HG02970 (cell line): Measurements from ENCODE around the gene PEX11A.

Experiments used
- ATAC-seq: cut with Tn5 transposase; IDR thresholded peaks from one replicate; pipeline ENCODE4 v1.9.1; 2021; ENCODE audit warnings: mild to moderate bottlenecking, moderate library complexity, moderate number of reproducible peaks; ENCODE audit not compliant: unreplicated experiment, low FRiP score

Gene PEX11A

DNA sequence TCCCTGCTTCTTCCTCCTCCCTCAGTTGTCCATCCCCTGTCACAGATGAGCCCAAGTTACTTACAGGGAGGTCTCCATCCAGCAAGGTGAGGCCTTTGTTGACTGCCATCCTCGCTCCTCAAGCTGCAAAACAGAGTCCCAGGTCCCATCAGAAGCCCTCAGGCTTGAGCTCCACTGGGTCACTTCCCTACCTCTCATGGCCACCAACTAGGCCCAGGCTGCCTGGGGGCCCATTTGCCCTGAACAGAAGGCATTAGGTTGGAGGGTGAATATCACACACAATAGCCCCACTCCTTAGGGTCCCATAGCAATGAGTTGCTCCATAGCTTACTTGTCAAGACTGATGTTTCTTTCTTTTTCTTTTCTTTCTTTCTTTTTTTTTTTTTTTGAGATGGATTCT is 13.2 kb downstream of the PEX11A start:
- no peak for ATAC-seq

DNA sequence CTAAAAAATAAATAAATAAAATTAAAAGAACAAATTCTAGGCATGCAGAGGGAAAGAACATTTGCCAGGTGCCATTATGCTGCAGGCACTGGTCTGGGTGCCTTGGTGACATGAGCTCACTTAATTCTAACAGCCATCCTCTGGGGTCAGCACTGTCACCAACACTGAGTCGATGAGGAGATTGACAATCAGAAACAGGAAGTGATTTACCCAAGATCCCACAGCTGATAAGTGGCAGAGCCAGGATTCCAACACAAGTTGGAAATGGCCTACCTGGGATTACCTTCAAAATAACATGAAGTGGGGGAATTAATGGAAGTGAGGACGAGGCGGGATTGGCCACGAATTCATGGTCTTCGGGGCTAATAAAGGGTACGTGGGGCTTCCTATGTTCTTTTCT is 14.9 kb downstream of the PEX11A start:
- no peak for ATAC-seq

DNA sequence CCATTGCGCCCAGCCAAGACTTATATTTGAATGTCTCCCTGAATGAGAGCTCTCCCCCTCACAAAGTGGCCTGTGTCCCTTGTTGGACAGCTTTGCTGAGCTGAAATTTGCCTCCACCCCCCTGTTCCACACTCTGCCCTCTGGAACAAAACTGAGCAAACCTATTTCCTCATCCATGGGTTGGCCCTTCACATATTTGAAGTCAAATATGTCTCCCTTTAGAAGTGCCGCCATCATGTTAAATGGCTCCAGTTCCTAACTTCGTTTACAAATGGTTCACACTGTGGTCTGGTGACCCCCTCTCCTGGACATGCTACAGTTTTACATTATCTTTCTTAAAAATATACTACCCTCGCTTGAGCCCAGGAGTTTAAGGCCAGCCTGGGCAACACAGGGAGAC is 16.0 kb downstream of the PEX11A start:
- ATAC-seq = no peak

DNA sequence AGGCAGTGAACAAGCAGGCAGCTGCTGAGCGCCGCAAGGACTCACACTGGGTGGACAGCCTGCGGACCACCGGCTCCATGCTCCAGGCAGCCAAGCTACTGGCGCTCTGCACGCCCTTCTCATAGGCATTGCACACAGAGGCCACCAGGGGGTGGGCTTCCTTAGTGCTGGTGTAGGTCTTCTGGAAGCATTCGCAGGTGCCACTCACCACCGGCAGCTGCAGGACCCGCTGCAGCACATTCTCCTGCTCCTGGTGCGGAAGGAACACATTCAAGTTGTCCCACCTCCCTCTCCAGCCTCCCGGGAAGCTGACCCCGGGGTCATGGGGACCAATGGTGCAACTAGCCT is 17.4 kb downstream of the PEX11A start:
- no peak for ATAC-seq

DNA sequence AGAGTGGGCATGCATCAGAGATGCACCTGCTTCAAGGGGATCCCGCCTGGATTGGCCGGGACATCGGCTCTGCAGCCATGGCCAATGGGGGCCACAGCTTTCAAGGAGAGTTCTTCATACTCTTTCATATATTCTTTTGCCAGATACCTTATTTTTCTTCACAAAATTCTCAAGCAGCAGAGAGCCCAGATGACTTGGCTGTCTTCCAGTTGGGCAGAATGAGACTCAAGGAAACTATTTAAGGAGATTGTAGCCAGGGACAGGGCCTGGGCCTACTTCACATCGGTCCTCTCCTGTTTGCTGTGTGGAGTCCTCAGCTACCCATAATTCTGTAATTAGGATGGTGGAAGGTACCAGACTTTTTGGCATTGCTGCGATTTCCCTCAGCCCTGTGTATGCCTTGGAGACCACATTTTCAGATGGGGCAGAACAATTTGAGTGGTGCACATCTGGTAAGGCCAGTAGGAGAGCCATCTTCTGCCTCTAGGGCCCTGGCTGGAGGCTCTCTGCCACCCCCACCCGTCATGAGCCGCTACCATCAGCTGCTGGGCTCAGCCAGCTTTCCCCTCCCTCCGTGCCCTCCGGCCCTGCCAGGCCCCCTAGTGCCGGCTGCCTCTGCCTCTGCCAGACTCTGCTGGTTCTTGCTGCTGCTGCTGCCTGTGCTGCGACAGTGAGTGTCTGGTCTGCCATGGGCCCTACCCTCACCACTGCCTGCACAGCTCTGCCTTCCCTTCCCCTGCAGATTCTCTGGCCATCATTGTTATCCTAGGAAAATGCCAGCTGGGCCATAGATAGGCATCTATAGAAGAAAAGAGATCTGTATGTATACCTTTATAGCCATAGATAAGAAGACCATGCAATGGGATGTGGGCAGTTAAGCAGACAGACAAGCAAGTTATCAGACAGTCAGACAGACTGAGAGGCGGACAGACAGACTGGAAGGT is 18.1 kb downstream of the PEX11A start:
- no peak for ATAC-seq

DNA sequence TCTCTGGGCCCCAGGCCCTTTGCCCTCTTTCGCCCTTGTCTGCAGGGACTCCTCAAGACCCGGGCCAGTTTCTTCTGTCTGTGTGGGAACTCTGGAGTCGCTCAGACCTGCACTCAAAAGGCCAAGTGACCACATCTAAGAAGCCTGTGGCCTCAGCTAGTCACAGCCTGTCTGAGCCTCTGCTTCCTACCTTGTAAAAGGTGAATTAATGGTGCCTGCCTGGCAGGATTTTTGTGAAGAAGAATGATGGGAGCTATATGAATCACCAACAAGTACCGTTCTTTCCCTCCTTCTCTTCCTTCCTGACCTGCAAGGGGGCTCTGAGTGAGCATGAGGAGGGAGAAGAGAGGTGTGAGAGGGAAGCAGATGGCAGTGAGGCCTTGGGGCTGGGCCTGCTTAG is 18.9 kb downstream of the PEX11A start:
- no peak for ATAC-seq

DNA sequence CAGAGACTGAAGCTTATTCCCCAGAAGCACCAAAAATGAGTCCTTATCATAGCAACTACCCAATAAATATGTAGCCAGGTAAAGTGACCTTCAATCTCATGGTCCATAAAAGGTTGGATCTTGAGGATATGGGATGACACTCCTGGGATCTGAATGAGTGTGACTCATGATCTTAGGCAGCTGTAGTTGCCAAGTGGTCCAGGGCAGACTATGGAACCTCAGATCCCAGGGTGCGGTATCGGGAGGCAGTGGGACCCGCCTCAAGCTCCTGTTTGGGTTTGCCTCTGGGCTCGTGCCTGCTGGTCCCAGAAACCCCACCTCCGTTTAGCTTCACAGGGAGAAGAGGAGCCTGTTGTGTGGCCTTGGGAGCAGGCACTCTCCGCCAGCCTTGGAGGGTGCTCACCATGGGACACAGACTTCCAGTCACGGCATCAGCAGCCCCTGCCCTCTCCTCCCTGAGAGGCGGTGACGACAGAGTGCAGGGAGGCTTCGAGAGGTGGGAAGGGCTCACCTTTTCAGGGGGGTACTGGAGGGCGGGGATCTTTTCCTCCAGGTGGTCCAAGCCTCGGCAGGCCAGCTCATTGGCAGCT is 19.5 kb downstream of the PEX11A start:
- ATAC-seq = no peak

DNA sequence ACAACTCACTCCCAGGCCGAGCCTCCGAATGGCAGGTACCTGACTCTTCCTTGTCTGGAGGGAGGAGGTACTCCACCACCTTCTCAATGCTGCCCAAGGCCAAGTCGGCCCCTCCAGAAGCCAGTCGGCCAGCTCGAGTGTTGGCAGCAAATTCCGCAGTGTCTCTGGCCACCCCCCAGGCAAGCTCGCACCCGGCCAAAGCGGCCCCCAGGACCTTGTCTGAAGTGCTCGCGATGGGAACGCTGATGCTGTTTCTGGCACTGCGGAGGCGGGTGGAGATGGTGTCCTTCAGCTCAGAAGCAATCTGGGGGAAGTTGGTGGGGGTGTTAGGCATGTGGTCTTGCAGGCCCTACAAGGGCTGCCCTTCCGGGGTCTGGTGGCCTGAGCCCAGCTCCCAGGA is 20.6 kb downstream of the PEX11A start:
- no peak for ATAC-seq

DNA sequence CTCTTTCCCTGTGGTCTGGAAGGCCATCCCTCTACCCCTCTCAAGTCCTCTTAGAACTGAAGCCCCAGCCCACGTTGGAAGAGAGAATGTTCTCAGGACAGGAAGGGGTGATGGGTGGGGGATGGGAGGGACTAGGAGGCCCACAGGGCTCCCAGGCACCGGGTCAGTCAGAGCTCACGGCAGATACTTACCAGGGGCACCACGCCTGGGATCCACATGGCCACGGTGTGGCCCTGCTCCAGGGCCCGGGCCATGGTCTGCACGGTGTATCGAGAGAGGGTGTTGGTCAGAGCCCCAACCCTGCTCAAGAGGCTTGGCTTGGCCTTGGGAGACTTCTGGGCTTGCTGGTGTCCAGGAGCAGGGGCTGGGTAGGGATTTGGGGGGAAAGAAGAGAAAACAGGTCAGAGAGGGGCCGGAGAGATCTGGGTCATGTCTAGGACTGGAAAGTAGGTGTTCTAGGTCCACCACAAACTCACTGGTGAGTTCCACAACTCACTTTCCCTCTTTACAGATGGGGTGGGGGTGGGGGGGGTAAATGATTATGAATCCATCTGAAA is 21.2 kb downstream of the PEX11A start:
- ATAC-seq = no peak

DNA sequence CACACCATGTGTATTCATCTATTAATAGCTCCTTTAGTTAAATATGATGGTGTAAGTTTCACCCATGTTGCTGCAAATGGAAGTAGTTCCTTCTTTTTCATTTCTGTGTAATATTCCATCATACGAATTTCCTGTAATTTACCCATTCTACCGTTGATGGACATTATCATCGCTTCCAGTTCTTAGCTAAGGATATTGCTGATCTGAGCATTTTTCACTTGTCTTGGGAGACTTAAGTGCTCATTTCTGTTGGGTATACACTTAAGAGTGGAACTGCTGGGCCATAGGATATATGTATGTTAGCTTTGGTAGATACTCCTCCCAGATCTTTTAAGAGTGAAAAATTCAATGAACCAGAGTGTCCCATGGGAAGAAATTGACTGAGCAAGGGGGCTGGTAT is 22.4 kb downstream of the PEX11A start:
- ATAC-seq = no peak

DNA sequence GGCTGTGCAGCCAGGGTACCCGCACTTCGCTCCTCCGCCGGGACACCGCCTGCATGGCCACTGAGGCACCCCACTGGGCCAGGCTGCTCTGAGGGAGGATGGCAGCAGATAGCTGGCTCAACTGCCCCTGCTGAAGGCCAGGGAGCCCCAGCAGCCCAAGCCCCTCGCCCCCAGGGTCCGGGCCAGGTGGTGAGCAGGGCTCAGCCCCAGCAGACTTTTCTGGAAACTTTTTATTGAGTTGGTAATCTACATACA is 22.9 kb downstream of the PEX11A start:
- no peak for ATAC-seq

DNA sequence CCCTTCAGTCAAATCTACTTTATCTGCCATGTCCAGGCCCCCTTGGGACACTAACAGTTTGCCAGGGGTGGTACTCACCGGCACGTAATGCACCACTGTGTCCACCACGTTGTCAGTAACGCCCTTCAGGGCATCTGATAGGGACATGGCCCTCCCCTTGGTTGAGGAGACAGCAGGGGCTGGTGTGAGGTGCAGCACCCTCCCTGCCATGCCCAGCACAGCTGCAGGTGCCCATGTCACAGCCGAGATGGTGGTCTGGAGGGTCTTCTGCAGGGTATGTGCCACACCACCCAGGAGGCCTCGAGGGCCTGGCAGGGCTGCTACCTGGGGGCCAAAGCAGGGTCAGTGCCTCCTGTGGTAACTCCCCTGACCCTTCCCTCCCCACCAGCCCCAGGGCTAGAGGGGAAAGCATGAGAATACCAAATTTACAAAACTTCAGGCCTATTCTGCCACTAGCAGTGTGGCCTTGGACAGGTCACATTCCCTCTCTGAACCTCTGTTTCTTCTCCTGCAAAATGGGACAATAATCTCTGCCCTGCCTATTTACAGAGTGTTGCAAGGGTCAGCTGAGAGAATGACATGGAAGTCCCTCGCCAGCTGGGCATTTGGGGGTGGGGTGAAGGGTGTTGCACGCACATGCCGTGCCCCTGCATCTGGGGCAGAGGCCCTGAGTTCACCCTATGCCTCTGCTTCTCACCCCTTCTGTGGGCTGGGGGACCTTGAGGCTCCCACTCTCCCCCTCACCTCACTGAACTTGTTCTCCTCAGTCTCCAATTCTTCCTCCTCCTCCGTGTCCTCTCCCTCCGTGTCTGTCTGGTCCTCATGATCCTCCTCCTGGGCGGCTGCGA is 23.5 kb downstream of the PEX11A start:
- ATAC-seq = no peak

DNA sequence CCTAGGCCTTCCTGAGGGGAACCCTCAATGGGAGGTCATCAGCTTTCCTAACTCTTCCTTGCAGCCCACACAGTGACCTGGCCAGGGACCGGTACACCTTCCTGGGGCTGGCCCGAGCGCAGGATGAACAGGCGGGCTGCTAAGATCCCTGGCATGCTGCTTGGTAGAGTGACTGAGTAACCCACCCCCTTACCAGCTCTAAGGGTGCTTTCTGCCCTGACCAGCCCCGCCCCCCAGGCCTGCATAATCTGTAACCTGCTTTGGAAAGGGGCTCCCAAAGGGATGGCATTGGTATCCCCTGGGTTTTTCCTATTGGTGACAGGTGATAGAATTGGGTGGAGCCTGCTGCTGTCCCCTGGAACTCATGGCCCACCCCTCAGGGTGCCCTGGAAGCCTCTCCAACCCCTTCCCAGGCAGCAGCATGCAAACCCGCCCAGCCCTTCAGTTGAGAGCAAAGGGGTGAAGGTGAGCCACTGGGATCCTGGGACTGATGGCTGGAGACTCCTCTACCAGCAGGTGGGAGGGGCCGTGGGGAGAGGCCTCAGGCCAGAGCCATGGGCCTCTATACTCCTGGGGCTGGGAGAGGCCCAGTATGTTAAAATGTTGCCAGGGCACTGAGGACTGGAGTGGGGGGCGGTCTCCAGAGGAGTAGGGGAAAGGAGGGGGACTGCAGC is 24.2 kb downstream of the PEX11A start:
- no peak for ATAC-seq

DNA sequence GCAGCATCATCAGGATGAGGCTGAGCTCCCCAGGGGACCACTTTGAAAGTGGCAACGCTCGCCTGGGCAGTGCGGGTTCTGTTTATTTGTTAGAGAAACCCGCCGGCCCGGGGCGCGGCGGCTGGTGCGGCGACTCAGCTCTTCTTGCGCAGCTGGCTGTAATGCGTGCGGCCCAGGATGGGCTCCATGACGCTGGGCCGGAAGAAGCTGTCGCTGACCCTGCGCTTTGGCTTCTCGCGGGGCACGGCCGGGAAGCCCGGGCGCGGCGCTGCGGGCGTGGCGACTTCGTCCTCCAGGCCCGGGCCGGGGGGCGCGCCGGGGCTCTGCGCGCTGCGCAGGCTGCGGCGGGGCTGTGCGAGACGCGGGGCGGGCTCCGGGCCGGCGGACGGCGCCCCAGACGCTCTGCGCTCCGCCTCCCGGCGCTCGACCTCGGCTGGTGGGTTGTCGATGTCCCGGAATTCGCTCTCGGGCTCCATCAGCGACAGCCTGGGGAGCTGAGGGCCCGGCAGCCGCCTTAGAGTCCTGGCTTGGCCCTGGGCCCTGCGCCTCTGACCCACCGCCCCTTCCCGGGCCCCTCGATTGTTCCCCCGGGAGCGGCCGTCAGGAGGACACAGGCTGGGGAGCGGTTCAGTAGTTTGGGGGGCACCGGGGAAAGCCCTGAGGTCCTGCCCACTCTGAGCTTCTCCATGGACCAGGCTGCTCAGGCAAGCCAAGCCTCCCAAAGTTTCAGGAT is 24.9 kb downstream of the PEX11A start:
- no peak for ATAC-seq

DNA sequence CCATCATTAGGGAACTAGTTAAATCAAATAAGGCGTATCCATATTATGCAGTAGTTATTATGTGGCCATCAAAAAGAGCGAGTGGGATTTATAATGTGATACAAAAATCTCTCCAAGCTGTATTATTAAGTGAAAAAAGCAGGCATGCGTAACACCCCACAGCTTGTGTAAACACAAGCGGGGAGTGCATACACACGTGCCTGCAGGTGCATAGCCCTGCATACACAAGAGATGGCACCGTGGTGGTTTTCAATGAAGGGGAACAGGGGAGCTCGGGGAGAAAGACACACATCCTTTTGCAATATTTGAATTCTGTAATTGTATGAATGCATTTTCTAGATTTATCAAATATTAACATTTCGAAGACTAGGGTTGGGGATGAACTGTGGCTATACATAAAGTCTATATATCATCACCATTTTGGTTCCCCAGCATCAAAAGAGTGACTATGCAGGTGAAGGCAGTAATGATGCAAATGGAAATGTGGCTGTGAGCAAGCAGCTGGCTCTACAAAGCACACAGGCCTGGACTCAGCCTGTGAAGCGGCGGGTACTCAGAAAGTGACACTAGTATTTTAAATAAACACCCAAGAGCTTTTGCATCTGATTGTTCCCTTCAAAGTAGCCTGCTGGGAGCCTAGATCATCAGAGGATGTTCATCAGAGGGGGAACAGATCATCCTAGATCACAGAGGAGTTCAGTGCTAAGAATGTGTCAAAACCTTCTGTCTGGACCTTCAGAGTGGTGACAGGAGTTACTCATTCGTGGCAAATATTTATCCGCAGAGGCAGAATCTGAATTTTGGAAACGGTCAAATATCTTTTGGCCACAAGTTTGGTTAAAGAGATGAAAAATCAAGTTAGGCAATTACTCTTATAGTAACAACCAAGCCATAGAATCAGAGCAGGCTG is 25.9 kb downstream of the PEX11A start:
- ATAC-seq = no peak

DNA sequence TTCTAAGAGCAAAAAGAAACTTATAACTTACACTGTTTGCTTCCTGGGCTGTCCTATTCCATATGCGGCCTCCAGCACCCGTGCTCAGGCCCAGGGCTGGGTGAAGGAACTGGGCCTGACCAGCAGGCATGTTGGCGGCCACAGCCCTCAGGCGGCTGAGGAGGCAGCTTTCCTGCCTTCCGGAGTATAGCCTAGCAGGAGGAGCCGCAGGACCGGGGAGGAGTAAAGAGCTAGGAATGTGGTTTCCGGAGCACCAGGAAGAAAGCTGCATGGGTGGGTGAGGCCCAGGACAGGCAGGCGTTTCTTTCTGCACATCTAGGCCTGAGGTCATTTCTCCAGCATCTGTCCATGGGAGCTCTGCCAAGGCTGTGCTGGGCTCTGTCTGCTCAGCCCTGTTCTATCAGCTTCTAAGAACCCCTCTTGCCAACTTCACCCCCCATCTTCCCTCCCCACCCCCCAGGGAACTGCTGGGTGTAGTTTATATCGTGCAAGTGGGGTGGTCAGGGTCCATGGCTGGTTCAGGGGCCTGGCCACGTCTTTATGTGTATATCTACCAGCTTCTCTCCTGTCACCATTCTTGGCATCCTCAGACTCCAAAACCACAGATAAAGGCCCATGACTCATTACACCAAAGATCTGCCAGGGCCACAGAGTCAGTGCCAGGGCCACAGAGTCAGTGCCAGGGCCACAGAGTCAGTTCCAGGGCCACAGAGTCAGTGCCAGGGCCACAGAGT is 27.5 kb downstream of the PEX11A start:
- ATAC-seq = no peak

DNA sequence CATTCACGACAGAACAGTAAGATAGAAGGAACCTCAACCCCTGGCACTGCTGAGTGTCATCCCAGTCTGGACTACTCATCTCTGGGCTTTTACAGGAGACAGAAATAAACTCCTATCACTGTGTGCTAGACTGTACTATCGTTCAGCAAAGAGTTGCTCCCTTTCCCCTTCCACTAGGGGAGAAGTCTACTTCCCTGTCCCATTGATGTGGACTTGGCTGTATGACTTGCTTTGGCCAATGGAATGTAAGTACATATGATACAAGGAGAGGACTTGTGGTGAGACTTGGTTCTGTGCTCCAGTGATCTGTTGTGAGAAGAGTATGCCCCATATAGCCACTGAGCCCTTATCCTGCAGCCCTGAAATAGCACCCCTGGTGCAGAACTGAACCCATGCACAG is 30.0 kb downstream of the PEX11A start:
- ATAC-seq = no peak

DNA sequence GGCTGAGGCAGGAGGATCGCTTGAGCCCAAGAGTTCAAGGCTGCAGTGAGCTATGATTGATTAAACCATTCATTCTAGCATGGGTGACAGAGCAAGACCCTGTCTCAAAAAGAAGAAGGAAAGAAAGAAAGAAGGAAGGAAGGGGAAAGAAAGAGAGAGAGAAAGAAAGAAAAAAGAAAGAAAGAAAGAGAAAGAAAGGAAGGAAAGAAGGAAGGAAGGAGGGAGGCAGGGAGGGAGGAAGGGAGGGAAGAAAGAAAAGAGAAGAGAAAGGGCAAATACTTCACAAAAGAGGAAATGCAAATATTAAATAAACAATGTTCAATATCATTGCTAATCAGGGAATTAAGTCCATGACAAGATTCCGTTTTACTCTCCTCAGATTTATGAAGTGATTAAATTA is 31.3 kb downstream of the PEX11A start:
- ATAC-seq = no peak
